HCEC 1CT (cell line): ENCODE measurements around the gene HJURP.

Experiments
- DNase-seq: peaks from one replicate; pipeline ENCODE4 v3.0.0-alpha.2; 2017

The HJURP gene

DNA sequence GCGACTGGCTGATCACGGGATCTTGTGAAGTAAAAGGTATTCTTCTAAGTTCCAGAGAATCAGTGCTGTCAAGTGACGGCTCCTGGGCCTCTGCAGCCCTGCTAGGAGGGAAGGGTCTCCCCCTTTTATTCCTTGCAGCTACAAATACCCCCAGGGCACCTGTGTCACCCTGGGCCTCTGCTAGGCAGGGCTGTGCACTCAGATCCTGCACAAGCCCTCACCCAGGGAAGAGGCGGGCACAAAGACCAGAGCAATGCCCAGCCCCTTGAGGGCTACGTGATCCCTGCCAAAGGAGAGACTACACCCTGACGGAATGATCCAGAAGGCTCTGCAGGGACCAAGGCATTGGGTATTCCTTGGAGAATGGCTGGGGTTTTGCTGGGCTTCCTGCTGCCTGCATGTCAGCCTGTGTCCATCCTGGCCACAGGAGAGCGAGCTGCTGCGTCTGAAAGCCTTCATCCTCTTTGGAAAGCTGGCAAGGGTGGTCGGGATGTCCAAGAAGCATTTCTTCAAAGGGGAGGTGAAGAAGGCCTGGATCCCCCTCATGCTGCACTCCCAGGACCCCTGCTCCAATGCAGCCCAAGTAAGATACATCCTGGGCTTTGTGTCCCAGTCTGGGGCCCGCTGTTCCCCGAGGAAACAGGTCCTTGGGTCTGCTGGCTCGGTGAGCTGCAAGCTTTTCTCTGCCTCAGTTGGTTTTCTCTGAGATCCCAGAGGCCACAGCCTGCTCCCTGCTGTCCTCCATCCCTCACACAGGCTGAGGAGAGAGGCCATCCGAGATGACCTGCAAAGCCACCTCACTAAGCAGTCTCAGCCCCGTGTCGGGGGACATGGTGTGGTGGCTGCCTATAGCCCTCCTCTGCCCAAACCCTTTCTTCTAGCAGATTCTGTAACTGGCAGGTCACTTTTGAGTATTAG, 24.9 kb downstream of the HJURP start:
- DNase-seq, result no peak

DNA sequence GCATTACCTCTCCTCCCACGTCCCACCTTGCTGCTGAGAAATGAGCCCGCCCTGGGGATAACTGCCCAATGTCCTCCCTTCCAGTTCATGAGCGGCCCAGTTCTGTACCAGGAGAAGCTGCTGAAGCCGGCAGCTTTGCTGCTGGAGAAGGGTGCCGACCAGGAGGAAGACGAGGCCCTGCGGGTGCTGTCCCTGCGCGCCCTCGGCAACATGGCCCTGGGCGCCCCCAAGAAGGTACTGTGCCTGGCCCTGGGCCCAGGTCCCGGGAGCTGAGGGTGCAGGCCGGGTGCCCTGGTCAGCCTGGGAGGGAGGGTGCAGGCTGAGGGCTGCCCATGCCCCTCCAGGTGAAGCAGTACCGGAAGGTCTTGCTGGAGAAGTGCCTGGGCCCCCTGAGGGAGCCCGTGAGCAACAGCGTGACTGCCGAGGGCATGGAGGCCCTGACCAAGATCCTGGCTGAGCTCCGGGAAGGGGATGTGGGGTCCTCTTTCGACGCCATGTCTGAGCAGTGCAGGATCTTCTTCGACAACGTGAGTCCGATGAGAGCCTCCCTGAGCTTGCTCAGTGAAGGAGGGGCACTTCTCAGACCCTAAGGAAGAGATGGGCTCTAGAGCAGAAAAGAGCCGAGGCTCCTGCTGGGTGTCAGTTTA, 25.7 kb downstream of the HJURP start:
- DNase-seq, result no peak

DNA sequence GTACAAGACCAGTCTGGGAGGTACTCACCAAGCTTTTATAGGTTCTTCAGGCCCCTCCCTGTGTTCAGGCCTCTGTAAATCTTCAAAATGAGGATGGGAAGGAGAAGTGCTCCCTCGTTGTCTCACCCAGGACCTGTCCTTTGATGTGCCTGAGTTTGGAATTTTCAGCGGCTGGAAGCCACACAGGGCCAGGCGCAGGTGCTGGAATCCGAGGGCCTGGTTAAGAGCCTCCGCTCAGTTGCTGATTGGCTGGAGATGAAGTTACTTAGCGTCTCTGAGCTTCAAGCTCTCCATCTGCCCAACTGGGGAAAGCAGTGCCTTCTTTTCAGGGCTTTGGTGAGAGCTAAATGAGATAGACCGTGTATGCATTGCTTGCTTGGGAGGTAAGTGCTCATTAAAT, 30.0 kb downstream of the HJURP start:
- DNase-seq, result no peak

DNA sequence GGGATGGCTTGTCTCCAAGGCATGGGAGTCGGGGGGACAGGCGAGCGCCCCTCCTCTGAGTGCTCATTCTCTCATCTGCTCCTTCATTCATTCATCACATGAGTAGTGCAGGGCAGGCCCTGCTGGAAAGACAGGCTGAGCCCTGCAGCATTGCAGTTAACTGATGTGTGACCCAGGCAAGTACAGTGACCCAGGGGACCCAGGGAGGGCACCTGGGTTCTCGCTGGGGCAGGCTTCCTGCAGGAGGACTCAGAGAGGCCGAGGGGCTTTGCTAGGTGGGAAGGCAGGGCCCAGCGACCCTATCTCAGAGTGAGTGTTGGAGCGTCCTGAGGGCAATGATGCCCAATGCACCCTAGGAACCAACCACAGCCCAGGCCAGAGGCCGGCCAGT, 30.6 kb downstream of the HJURP start:
- DNase-seq, result no peak

- no peak for DNase-seq
Measured at GRCh38 chr2:233822781-233823730, 31.3 kb downstream of the HJURP start.

DNA sequence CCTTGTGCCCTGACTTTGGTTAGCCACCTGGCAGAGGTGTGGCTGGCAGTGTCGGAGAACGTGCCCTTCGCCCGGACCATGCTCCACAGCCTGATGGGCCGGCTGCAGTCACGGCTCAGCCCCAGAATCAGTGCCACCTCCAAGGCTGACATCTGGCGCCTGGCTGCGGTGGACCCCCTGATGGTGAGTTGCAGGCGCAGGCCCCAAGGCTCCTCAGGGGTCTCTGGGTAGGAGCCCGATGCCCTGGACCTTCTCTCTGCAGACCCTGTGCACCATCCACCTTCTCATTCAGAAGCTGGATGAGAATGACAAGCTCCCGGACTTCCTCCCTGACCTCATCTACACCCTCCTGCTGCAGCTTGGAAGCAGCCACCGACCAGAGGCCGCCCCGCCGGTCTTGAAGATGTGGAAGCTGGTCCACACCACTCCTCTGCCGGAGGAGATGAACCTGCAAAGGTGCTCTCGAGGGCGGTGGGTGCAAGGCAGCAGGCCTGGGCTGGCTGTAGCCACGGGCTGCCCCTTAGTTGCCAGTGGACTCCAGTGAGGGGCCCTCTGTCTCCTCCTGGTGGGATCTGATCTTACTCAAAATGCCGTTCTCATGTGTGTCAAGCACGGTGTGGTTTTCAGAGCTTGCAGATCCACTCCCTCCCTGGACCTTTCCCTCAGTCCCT, 32.1 kb downstream of the HJURP start:
- no peak for DNase-seq

GRCh38 chr2:233821709-233822100, 32.6 kb downstream of the HJURP start:
- DNase-seq, result no peak

DNA sequence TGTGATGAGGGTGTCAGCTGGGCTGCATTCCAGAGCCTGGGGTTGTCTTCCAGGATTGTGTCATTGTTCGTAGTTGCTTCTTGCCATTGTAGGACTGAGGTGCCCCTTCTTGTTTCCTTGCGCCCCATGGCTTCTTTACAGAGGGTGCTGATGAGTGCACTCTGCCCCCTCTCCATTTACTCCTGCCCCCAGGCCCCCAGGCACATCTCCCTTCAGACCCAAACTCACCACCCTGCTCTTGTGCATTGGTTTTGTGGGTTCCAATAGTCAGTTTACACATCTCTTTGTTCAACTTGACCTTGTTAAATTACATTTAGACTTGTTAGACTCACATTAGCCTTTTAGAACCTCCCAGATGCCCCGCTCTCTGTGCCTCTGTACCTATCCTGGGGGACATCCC, 33.1 kb downstream of the HJURP start:
- no peak for DNase-seq

GRCh38 chr2:233820774-233821105, 33.6 kb downstream of the HJURP start:
- DNase-seq, result no peak

GRCh38 chr2:233819884-233820773, 34.2 kb downstream of the HJURP start:
- DNase-seq, result no peak

DNA sequence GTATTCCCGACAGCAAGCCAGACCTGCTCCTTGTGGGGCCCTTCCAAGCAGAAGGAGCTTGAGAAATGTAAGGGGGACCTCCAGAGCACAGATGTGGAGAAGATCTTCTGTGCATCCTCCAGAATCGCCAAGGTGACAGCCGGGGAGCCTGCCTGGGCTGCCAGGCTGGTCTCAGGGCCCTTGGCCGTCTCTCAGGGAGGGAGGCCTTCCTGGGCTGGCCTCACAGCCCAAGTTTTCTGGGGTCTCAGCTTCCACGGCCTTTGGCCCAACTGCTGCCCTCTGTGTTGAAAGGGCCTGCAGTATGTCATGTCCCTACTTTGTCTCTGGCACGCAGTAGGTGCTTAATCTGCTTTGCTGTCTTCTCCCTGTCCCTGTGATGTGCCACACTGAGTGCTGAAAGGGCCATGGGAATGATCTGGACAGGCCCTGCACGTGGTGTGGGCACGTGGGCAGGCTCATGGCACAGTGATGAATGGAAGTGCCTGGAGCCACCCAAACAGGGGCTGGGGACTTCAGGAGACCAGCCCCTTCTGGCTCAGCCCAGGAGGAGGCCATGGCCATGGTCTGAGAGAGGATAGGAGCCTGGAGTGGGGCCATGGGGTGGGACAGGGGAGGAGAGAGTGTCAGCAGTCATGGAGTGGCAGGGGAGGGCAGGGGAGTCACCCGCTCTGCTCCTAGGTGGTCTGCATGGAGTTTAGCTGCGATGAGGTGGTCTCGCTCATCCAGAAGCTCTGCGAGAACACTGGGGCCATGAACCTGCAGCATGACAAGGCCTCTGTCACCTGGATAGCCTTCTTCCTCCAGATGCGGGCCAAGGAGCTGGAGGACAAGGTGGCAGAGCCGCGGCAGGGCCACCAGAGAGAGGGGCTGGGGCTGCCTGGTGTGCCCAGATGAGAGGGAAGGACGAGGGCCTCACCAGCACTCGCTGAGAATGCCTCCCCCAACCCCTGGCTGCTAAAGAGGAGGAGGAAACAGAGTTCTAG, 35.4 kb downstream of the HJURP start:
- DNase-seq, result no peak

- DNase-seq, result no peak
Measured at GRCh38 chr2:233817995-233818638, 36.2 kb downstream of the HJURP start.

DNA sequence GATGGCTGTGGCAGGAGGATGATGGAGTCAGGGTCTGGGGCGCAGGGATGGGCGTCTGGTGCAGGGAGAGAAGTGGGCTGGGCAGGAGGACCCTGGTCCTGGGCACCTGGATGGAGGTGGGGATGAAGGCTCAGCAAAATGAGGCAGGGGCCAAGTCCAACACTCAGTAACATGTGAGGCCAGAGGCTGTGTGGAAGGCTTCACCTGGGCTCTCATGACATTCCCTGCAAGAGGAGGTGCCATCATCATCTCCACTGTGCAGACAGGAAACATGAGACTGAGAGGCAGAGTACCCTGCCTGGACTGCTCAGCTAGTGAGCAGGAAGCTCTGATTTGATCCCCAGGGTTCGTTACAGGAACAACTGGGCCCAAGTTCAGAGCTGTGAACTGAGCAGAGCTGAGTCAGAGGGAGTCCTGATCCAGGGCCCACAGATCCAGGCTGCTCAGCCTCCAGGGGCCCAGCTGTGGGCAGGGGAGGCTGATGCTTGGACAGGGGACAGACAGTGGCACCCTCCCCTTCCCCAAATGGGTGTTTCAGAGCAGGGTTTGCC, 36.9 kb downstream of the HJURP start:
- DNase-seq, result no peak

DNA sequence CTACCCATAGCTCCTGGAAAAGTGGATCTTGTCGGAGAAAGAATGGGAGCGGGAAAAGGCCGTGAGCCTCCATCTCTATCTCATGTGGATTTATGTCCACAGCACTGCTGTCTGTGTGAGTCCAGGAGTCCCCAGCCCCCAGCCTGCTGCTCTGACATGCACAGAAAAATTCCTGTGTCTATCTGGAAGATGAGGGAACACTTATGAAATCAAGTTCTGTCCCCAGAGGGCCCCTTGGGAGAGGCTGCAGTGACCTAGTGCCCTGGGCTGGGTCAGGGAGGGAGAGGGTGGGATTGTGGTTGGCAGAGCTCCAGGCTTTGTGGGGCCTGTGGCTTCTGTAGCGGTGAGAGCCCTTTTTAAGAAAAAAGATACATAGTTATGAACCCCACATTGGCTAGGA, 37.6 kb downstream of the HJURP start:
- no peak for DNase-seq

GRCh38 chr2:233816334-233816733, 38.0 kb downstream of the HJURP start:
- no peak for DNase-seq

- DNase-seq, result no peak
Measured at GRCh38 chr2:233815861-233816260, 38.5 kb downstream of the HJURP start.

- no peak for DNase-seq
Measured at GRCh38 chr2:233814056-233814835, 40.1 kb downstream of the HJURP start.

DNA sequence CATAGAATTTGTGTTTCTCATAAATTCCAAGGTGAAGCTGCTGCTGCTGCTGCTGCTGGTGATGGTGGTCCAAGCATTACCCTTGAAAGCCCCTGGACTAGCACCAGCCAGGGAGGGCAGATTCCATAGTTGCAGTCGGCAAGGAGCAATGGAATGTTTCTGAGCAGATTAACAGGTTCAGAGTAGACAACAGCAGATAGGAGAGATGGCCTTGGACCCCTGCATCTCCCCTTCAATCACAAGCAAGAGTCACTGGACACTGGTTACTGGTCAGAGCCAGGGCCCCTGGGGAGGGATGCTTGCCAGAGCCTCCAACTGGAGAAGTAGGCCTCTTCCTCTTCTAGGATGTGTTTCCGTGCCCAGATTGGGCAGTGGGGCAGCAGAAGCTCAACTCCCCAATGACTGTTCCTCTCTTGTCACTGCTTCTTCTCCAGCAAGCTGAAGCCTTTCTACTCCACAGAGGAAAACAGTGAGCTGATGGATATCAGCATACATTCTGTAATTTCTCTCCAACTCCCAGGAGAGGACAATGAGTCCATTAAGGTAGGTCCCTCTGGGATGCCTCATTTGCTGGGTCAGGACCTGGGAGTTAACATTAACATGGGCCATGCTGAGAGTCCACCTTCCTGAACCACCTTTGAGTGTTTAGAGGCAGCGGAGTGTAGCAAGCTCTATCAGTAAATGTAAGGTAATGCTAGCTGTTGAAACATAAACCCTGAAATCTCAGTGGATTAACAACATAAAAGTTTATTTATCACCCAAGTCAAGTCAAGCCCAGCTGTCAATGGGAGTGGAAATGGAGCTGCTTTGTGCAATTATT, 40.9 kb downstream of the HJURP start:
- no peak for DNase-seq
